ENCODE data around the gene DDX59.

The DDX59 gene

GRCh38 chr1:200669314-200670241 is at the start of gene DDX59:
Gene DDX59 (minus strand): TSS chr1:200669907. CDS start chr1:200666740, 3,167 bp downstream.
- DNase-seq = peak; percentile 57 to 97 (median 92)

- DNase-seq = no peak
These were observed 44.9 kb upstream of the DDX59 start for GRCh38 chr1:200714504-200715187.

- DNase-seq = no peak
These were observed 40.5 kb upstream of the DDX59 start for GRCh38 chr1:200710166-200710565.

- no peak for DNase-seq
These were observed 39.1 kb upstream of the DDX59 start for GRCh38 chr1:200708769-200709168.

GRCh38 chr1:200708161-200708560 is 38.5 kb upstream of the DDX59 start:
- no peak for DNase-seq

- no peak for DNase-seq
These were observed 37.4 kb upstream of the DDX59 start for GRCh38 chr1:200707116-200707515.

- no peak for DNase-seq
These were observed 36.6 kb upstream of the DDX59 start for GRCh38 chr1:200706111-200706814.

- DNase-seq = no peak
These were observed 35.3 kb upstream of the DDX59 start for GRCh38 chr1:200704986-200705500.

- no peak for DNase-seq
These were observed 30.2 kb upstream of the DDX59 start for GRCh38 chr1:200699871-200700270.

GRCh38 chr1:200694738-200695137 is 25.0 kb upstream of the DDX59 start:
- no peak for DNase-seq

GRCh38 chr1:200693327-200693726 is 23.6 kb upstream of the DDX59 start:
- DNase-seq = no peak

GRCh38 chr1:200692316-200692715 is 22.6 kb upstream of the DDX59 start:
- DNase-seq = no peak

- no peak for DNase-seq
These were observed 16.9 kb upstream of the DDX59 start for GRCh38 chr1:200686620-200687019.

- no peak for DNase-seq
These were observed 14.3 kb upstream of the DDX59 start for GRCh38 chr1:200684015-200684414.

GRCh38 chr1:200683298-200683697 is 13.6 kb upstream of the DDX59 start:
- DNase-seq = no peak

GRCh38 chr1:200681231-200681630 is 11.5 kb upstream of the DDX59 start:
- no peak for DNase-seq

- no peak for DNase-seq
These were observed 7.1 kb upstream of the DDX59 start for GRCh38 chr1:200676829-200677228.

GRCh38 chr1:200675588-200675852 is 5.8 kb upstream of the DDX59 start:
- DNase-seq = no peak

- no peak for DNase-seq
These were observed 5.3 kb upstream of the DDX59 start for GRCh38 chr1:200674838-200675587.

GRCh38 chr1:200673952-200674823 is 4.5 kb upstream of the DDX59 start:
- DNase-seq = no peak

Measured in nucleus accumbens (tissue), 56 donors.